ENCODE measurements around the gene NFU1.

The NFU1 gene

GRCh38 chr2:69436938-69437750, at the start of gene NFU1:
Gene NFU1 (minus strand): TSS chr2:69437435. CDS start chr2:69437422, 13 bp downstream.
- DNase-seq: peak; percentile 88

GRCh38 chr2:69483696-69484095, 46.5 kb upstream of the NFU1 start:
- peak; percentile 92 for DNase-seq

- DNase-seq: no peak
These were observed 45.8 kb upstream of the NFU1 start for GRCh38 chr2:69483024-69483423.

GRCh38 chr2:69482471-69482870, 45.2 kb upstream of the NFU1 start:
- DNase-seq: peak; percentile 20

GRCh38 chr2:69481421-69481820, 44.2 kb upstream of the NFU1 start:
- DNase-seq: no peak

GRCh38 chr2:69477627-69478026, 40.4 kb upstream of the NFU1 start:
- DNase-seq: no peak

GRCh38 chr2:69474688-69475087, 37.5 kb upstream of the NFU1 start:
- no peak for DNase-seq

- no peak for DNase-seq
These were observed 34.6 kb upstream of the NFU1 start for GRCh38 chr2:69471793-69472192.

- no peak for DNase-seq
These were observed 33.7 kb upstream of the NFU1 start for GRCh38 chr2:69470911-69471310.

- no peak for DNase-seq
These were observed 32.5 kb upstream of the NFU1 start for GRCh38 chr2:69469784-69470183.

GRCh38 chr2:69469375-69469774, 32.1 kb upstream of the NFU1 start:
- DNase-seq: no peak

GRCh38 chr2:69466728-69467127, 29.5 kb upstream of the NFU1 start:
- no peak for DNase-seq

- no peak for DNase-seq
These were observed 28.6 kb upstream of the NFU1 start for GRCh38 chr2:69465513-69466456.

GRCh38 chr2:69464575-69464974, 27.3 kb upstream of the NFU1 start:
- DNase-seq: no peak

- no peak for DNase-seq
These were observed 25.5 kb upstream of the NFU1 start for GRCh38 chr2:69462780-69463179.

GRCh38 chr2:69461404-69461803, 24.2 kb upstream of the NFU1 start:
- no peak for DNase-seq

GRCh38 chr2:69459936-69460335, 22.7 kb upstream of the NFU1 start:
- DNase-seq: no peak

- no peak for DNase-seq
These were observed 19.8 kb upstream of the NFU1 start for GRCh38 chr2:69456950-69457445.

GRCh38 chr2:69456154-69456553, 18.9 kb upstream of the NFU1 start:
- DNase-seq: no peak

GRCh38 chr2:69454976-69455375, 17.7 kb upstream of the NFU1 start:
- DNase-seq: no peak

GRCh38 chr2:69453475-69454129, 16.4 kb upstream of the NFU1 start:
- no peak for DNase-seq

- DNase-seq: no peak
These were observed 15.5 kb upstream of the NFU1 start for GRCh38 chr2:69452687-69453086.

GRCh38 chr2:69450735-69451416, 13.6 kb upstream of the NFU1 start:
- no peak for DNase-seq
